Hair follicle dermal papilla cell (primary cell): ENCODE data around the gene OR51B4. TPM values are rescaled to one million over a fixed set of nuclear protein-coding genes. Genes with fewer than 3 reads are reported as not detected.

Experiments used
- total RNA-seq: library from RNA; depleted of rRNA; stranded (reverse); fragments of >200 nt; gene quantifications from 2 replicates; pipeline ENCODE4 v1.2.3, GENCODE V29; 2012

Gene OR51B4
- not detected in 2 replicates for total RNA-seq

GRCh38 chr11:5301846-5302245 lies at the start of gene OR51B4:
TSS of gene OR51B4 (minus strand) at chr11:5301946. CDS start at chr11:5301946, 0 bp downstream.

GRCh38 chr11:5351208-5351607 lies 49.5 kb upstream of the OR51B4 start, which contains the start of gene OR51B6:
TSS of gene OR51B6 (plus strand) at chr11:5351508. CDS start at chr11:5351508, 0 bp downstream.

GRCh38 chr11:5343474-5344335 lies 42.0 kb upstream of the OR51B4 start, which contains the start of gene OR51B5:
TSS of gene OR51B5 (minus strand) at chr11:5343524. CDS start at chr11:5343524, 0 bp downstream.

GRCh38 chr11:5324197-5324596 lies 22.5 kb upstream of the OR51B4 start, which contains the start of gene OR51B2:
TSS of gene OR51B2 (minus strand) at chr11:5324297. CDS start at chr11:5324297, 0 bp downstream.

GRCh38 chr11:5269715-5270147 lies 32.0 kb downstream of the OR51B4 start, which contains the start of gene HBE1:
TSS of gene HBE1 (minus strand) at chr11:5269945. CDS start at chr11:5269890, 55 bp downstream.

GRCh38 chr11:5254646-5255413 lies 46.9 kb downstream of the OR51B4 start, which contains the start of gene HBG2:
TSS of gene HBG2 (minus strand) at chr11:5254781. CDS start at chr11:5254728, 53 bp downstream.

Other genes with a start within 250 kb of the OR51B4 start
- gene OR52E2, start 242.3 kb downstream of the OR51B4 start, total RNA-seq, result not detected in 2 replicates
- gene OR52E1, start 232.4 kb downstream of the OR51B4 start, total RNA-seq, result not detected in 2 replicates
- gene OR52A5, start 163.6 kb downstream of the OR51B4 start, total RNA-seq, result not detected in 2 replicates
- gene OR52A1, start 147.2 kb downstream of the OR51B4 start, total RNA-seq, result not detected in 2 replicates
- not detected in 2 replicates for gene OR51V1, start 101.3 kb downstream of the OR51B4 start, total RNA-seq
- not detected in 2 replicates for gene HBB, start 74.9 kb downstream of the OR51B4 start, total RNA-seq
- gene HBD, start 67.5 kb downstream of the OR51B4 start, total RNA-seq, result 0.24 TPM in 1 of 2 replicates, not detected in the other
- not detected in 2 replicates for gene HBG1, start 52.1 kb downstream of the OR51B4 start, total RNA-seq
- gene HBG2, start 47.2 kb downstream of the OR51B4 start, total RNA-seq, result not detected in 2 replicates
- not detected in 2 replicates for gene HBE1, start 32.0 kb downstream of the OR51B4 start, total RNA-seq
- gene OR51B2, start 22.4 kb upstream of the OR51B4 start, total RNA-seq, result not detected in 2 replicates
- gene OR51B5, start 41.6 kb upstream of the OR51B4 start, total RNA-seq, result 0.32 TPM in 1 of 2 replicates, not detected in the other
- not detected in 2 replicates for gene OR51B6, start 49.6 kb upstream of the OR51B4 start, total RNA-seq
- gene OR51M1, start 81.9 kb upstream of the OR51B4 start, total RNA-seq, result not detected in 2 replicates
- gene OR51Q1, start 120.2 kb upstream of the OR51B4 start, total RNA-seq, result not detected in 2 replicates
- not detected in 2 replicates for gene OR51I1, start 139.6 kb upstream of the OR51B4 start, total RNA-seq
- gene OR51I2, start 147.4 kb upstream of the OR51B4 start, total RNA-seq, result not detected in 2 replicates
- gene OR52D1, start 186.7 kb upstream of the OR51B4 start, total RNA-seq, result not detected in 2 replicates
- 0.12 and 0.16 TPM in 2 replicates for gene UBQLN3, start 208.0 kb upstream of the OR51B4 start, total RNA-seq
- 0.32 and 0.49 TPM in 2 replicates for gene UBQLNL, start 214.8 kb upstream of the OR51B4 start, total RNA-seq
- 0.81 TPM in 1 of 2 replicates, not detected in the other for gene OR52H1, start 246.6 kb upstream of the OR51B4 start, total RNA-seq